Transverse colon (tissue), 4 donors: ENCODE data around the gene PTH2. TPM values are rescaled to one million over a fixed set of nuclear protein-coding genes. Genes with fewer than 3 reads are reported as not detected.
A peak's percentile ranks its signal among the peaks of the same experiment; 100 is the strongest.
"Not testable (repeated sequence)": the region's sequence is repeated elsewhere in the genome, so short reads cannot be mapped to it uniquely, and the experiment has no call there.

ENCODE experiments used
- DNase-seq: peaks from one replicate; pipeline ENCODE4 v3.0.0-alpha.2; 2019
- H3K27ac ChIP-seq, 4 donors: fragments of 200-600 bp; sonication (generic); 2 replicates each; pipeline ENCODE4 v1.5.1; 2016 to 2018; ENCODE audit warnings: inconsistent platforms in 4 of 4
- H3K27me3 ChIP-seq: fragments of 200-600 bp; sonication (generic); 2 replicates; pipeline ENCODE4 v1.5.1; 2017; ENCODE audit warnings: inconsistent platforms
- H3K36me3 ChIP-seq, 4 donors: fragments of 200-600 bp; sonication (generic); 2 replicates each; pipeline ENCODE4 v1.5.1; 2017 to 2019; ENCODE audit warnings: inconsistent platforms in 4 of 4
- H3K4me1 ChIP-seq, 4 donors: fragments of 200-600 bp; sonication (generic); 2 replicates each; pipeline ENCODE4 v1.5.1; 2017 to 2020; ENCODE audit warnings: inconsistent platforms in 4 of 4
- H3K4me3 ChIP-seq, 4 donors: fragments of 200-600 bp; sonication (generic); 1 replicate in 1 of 4; 2 replicates in 3 of 4; pipeline versions ENCODE4 v1.5.1 to v1.6.1; 2017 to 2019; ENCODE audit warnings: inconsistent platforms in 4 of 4
- H3K9me3 ChIP-seq, 2 donors: fragments of 200-600 bp; sonication (generic); 2 replicates each; pipeline ENCODE4 v1.5.1; 2017 to 2019; ENCODE audit warnings: inconsistent platforms in 2 of 2
- CTCF ChIP-seq, 5 experiments: fragments of 200-600 bp in 3 of 5; fragments of 450-650 bp in 2 of 5; sonication (generic) in 3 of 5; IDR thresholded peaks; 1 replicate in 2 of 5; 2 replicates in 3 of 5; pipeline ENCODE4 v1.5.1; 2016 to 2017; ENCODE audit warnings: antibody characterized with exemption in 5 of 5, inconsistent platforms in 3 of 5, mild to moderate bottlenecking in 2 of 5, moderate library complexity in 1 of 5
- EP300 ChIP-seq: sonication (generic); formaldehyde crosslinking; IDR thresholded peaks from one replicate; pipeline ENCODE4 v1.6.1; 2017; ENCODE audit warnings: antibody characterized with exemption, low read depth
- POLR2A ChIP-seq: fragments of 450-650 bp; IDR thresholded peaks from one replicate; pipeline ENCODE4 v1.6.1; 2016; ENCODE audit warnings: antibody characterized with exemption, mild to moderate bottlenecking, moderate library complexity
- POLR2AphosphoS5 ChIP-seq, 3 donors: sonication (generic); formaldehyde crosslinking; IDR thresholded peaks; one replicate each; pipeline ENCODE4 v1.6.1; 2016; ENCODE audit warnings: antibody characterized with exemption in 3 of 3
- WGBS, 2 donors: methylation state at CpG; one replicate each; pipeline ENCODE4 v1.1.5; 2018; ENCODE audit warnings: low coverage in 1 of 2; 5-methylcytosine and 5-hydroxymethylcytosine counted together
- in situ Hi-C, 4 donors: fragments of 200-750 bp; cut with MboI; loops; one replicate each; pipeline versions ENCODE4 v1.15.0 to v1.15.1; 2017; ENCODE audit warnings: low sequenced_read_pairs in 3 of 4, low pct_ligation_motif_present in 1 of 4, low pct_unique_long_range_greater_than_20kb in 1 of 4
- intact Hi-C: fragments of 100-400 bp; cut with DNase I; formaldehyde crosslinking; loops from one replicate; pipeline ENCODE4 v1.15.1; 2023; ENCODE audit warnings: low total_unique reads
- total RNA-seq, 4 donors: library from RNA; depleted of rRNA; stranded (reverse); fragments of >200 nt; gene quantifications; one replicate each; pipeline ENCODE4 v1.1.0, GENCODE V29; 2016

The PTH2 gene
- total RNA-seq, 4 donors from 2014 or later = not detected

- DNase-seq = no peak
- intact Hi-C loops (no loop called here), in situ Hi-C loops (no loop called here)
- Histone ChIP-seq H3K4me1 (peaks cover 0 to 9% (median 2%) of the 10 kb centered on the region in 4 donors), H3K9me3 (no peaks in the 10 kb centered on the region), H3K4me3 (no peak overlapping the region), H3K27ac (no peak overlapping the region), H3K36me3 (peaks cover 0 to 14% (median 2%) of the 10 kb centered on the region in 4 donors), H3K27me3 (no peaks in the 10 kb centered on the region)
- WGBS, 2 donors = 89% methylated on average over 12 of the region's 12 CpGs; no CpG with 5 or more reads in 1 of the 2 donors
- no peak for TF ChIP-seq POLR2A
- no peak for TF ChIP-seq POLR2AphosphoS5 (IDR thresholded peaks at IDR 0.05)
- TF ChIP-seq EP300 = no peak
- TF ChIP-seq CTCF (IDR thresholded peaks at IDR 0.05) = no peak
Observed at GRCh38 chr19:49462492-49462891, 39.3 kb upstream of the PTH2 start.

- in situ Hi-C loops (no loop called here), intact Hi-C loops (no loop called here)
- no peaks in the 10 kb centered on the region for H3K9me3 ChIP-seq
- TF ChIP-seq POLR2A = no peak
- no peak for TF ChIP-seq EP300
- no peak for TF ChIP-seq POLR2AphosphoS5 (IDR thresholded peaks at IDR 0.05)
- TF ChIP-seq CTCF (IDR thresholded peaks at IDR 0.05) = no peak
- H3K4me1 ChIP-seq = peaks cover 0 to 15% (median 2%) of the 10 kb centered on the region in 4 donors
- H3K27ac ChIP-seq = no peak overlapping the region
- H3K36me3 ChIP-seq = peaks cover 0 to 14% (median 2%) of the 10 kb centered on the region in 4 donors
- H3K27me3 ChIP-seq = no peaks in the 10 kb centered on the region
- H3K4me3 ChIP-seq = no peak overlapping the region
- 98% methylated on average over 37 of the region's 37 CpGs; no CpG with 5 or more reads in 1 of the 2 donors for WGBS, 2 donors
- no peak for DNase-seq
Observed at GRCh38 chr19:49461656-49462055, 38.4 kb upstream of the PTH2 start.

- intact Hi-C loops, DNase-seq, H3K27me3 ChIP-seq, H3K9me3 ChIP-seq, H3K4me3 ChIP-seq, H3K27ac ChIP-seq, in situ Hi-C loops: not testable (repeated sequence)
- WGBS, 2 donors = no CpG with 5 or more reads among the region's 1 CpG
- Histone ChIP-seq H3K4me1 (peaks cover 0 to 17% (median 2%) of the 10 kb centered on the region in 4 donors), H3K36me3 (peaks cover 0 to 14% (median 2%) of the 10 kb centered on the region in 4 donors)
Observed at GRCh38 chr19:49461130-49461529, 37.9 kb upstream of the PTH2 start.

- Histone ChIP-seq H3K36me3 (peaks cover 0 to 5% (median 0%) of the 10 kb centered on the region in 4 donors), H3K27ac (no peak overlapping the region), H3K4me3 (no peak overlapping the region), H3K4me1 (peaks cover 2 to 28% (median 5%) of the 10 kb centered on the region in 4 donors), H3K27me3 (no peaks in the 10 kb centered on the region), H3K9me3 (no peaks in the 10 kb centered on the region)
- DNase-seq = no peak
- in situ Hi-C loops = no loop called here
- WGBS, 2 donors = 89% methylated on average over 12 of the region's 12 CpGs; no CpG with 5 or more reads in 1 of the 2 donors
- TF ChIP-seq EP300 (no peak), CTCF (IDR thresholded peaks at IDR 0.05) (no peak), POLR2A (no peak), POLR2AphosphoS5 (IDR thresholded peaks at IDR 0.05) (no peak)
- intact Hi-C loops = no loop called here
Observed at GRCh38 chr19:49459388-49459787, 36.1 kb upstream of the PTH2 start.

- Histone ChIP-seq H3K9me3 (no peaks in the 10 kb centered on the region), H3K27ac (peak overlapping the region; percentile 45 to 79 (median 64)), H3K4me1 (peaks cover 4 to 36% (median 8%) of the 10 kb centered on the region in 4 donors), H3K36me3 (peaks cover 0 to 5% (median 0%) of the 10 kb centered on the region in 4 donors), H3K27me3 (no peaks in the 10 kb centered on the region), H3K4me3 (no peak overlapping the region)
- whole genome bisulfite sequencing, 2 donors = 82% methylated on average over 5 of the region's 5 CpGs; no CpG with 5 or more reads in 1 of the 2 donors
- in situ Hi-C loops = no loop called here
- DNase-seq = no peak
- no peak for TF ChIP-seq POLR2A
- no peak for TF ChIP-seq POLR2AphosphoS5 (IDR thresholded peaks at IDR 0.05)
- no peak for TF ChIP-seq CTCF (IDR thresholded peaks at IDR 0.05)
- no peak for TF ChIP-seq EP300
- intact Hi-C loops = no loop called here
Observed at GRCh38 chr19:49458567-49458903, 35.3 kb upstream of the PTH2 start.
